Neural progenitor cell (in vitro differentiated cells): Measurements from ENCODE around the gene MSH3. TPM values are rescaled to one million over a fixed set of nuclear protein-coding genes. Genes with fewer than 3 reads are reported as not detected.

Experiments used
- DNase-seq: peaks from one replicate; pipeline ENCODE4 v3.0.0-alpha.2; 2016; ENCODE audit warnings: low spot score
- H2AFZ ChIP-seq: fragments of 200-600 bp; sonication (generic); replicated peaks from 2 replicates; pipeline ENCODE4 v1.6.1; 2016; ENCODE audit warnings: antibody characterized with exemption
- H3F3A ChIP-seq: fragments of 200-600 bp; sonication (generic); 2 replicates; pipeline ENCODE4 v1.6.1; 2016; ENCODE audit warnings: antibody characterized with exemption, low read depth
- H3K27ac ChIP-seq: fragments of 200-600 bp; sonication (generic); 2 replicates; pipeline ENCODE4 v1.5.1; 2016; ENCODE audit warnings: mild to moderate bottlenecking
- H3K27me3 ChIP-seq: fragments of 200-600 bp; sonication (generic); 2 replicates; pipeline ENCODE4 v1.6.1; 2016; ENCODE audit warnings: mild to moderate bottlenecking, moderate library complexity
- H3K36me3 ChIP-seq: fragments of 200-600 bp; sonication (generic); 2 replicates; pipeline ENCODE4 v1.5.1; 2016
- H3K4me1 ChIP-seq: fragments of 200-600 bp; sonication (generic); 2 replicates; pipeline ENCODE4 v1.6.1; 2016; ENCODE audit warnings: mixed run types
- H3K4me2 ChIP-seq: fragments of 200-600 bp; sonication (generic); 2 replicates; pipeline ENCODE4 v1.6.1; 2016
- H3K4me3 ChIP-seq: fragments of 200-600 bp; sonication (generic); 2 replicates; pipeline ENCODE4 v1.5.1; 2016
- H3K79me2 ChIP-seq: fragments of 200-600 bp; sonication (generic); 2 replicates; pipeline ENCODE4 v1.6.1; 2016; ENCODE audit warnings: low read depth
- H3K9ac ChIP-seq: fragments of 200-600 bp; sonication (generic); 2 replicates; pipeline ENCODE4 v1.6.1; 2016
- H3K9me3 ChIP-seq: fragments of 200-600 bp; sonication (generic); 2 replicates; pipeline ENCODE4 v1.5.1; 2016; ENCODE audit warnings: low read depth
- H4K20me1 ChIP-seq: fragments of 200-600 bp; sonication (generic); 2 replicates; pipeline ENCODE4 v1.6.1; 2016; ENCODE audit warnings: low read depth
- H3K27ac Mint-ChIP-seq: 3 replicates; pipeline ENCODE4 v1.8.0; 2021; ENCODE audit warnings: mixed read lengths
- H3K27me3 Mint-ChIP-seq: 2 replicates; pipeline ENCODE4 v1.8.0; 2022; ENCODE audit warnings: low read depth, mild to moderate bottlenecking, inconsistent platforms, moderate library complexity, mixed read lengths; ENCODE audit not compliant: insufficient read depth
- H3K36me3 Mint-ChIP-seq: 3 replicates; pipeline ENCODE4 v1.8.0; 2021; ENCODE audit warnings: mixed read lengths
- H3K4me1 Mint-ChIP-seq: 3 replicates; pipeline ENCODE4 v1.8.0; 2021; ENCODE audit warnings: mixed read lengths
- H3K4me3 Mint-ChIP-seq: 3 replicates; pipeline ENCODE4 v1.8.0; 2021; ENCODE audit warnings: mild to moderate bottlenecking, moderate library complexity, mixed read lengths
- H3K9me3 Mint-ChIP-seq: 3 replicates; pipeline ENCODE4 v1.8.0; 2020; ENCODE audit warnings: mixed read lengths
- CTCF ChIP-seq: fragments of 200-600 bp; sonication (generic); IDR thresholded peaks from 2 replicates; pipeline ENCODE4 v1.5.1; 2017; ENCODE audit warnings: antibody characterized with exemption, mild to moderate bottlenecking
- EZH2 ChIP-seq: fragments of 200-600 bp; sonication (generic); IDR thresholded peaks from 2 replicates; pipeline ENCODE4 v1.6.1; 2017; ENCODE audit warnings: antibody characterized with exemption, mild to moderate bottlenecking, moderate library complexity
- EZH2phosphoT487 ChIP-seq: fragments of 200-600 bp; sonication (generic); IDR thresholded peaks from 2 replicates; pipeline ENCODE4 v1.6.1; 2017; ENCODE audit warnings: antibody characterized with exemption
- total RNA-seq: library from RNA; depleted of rRNA; stranded (reverse); fragments of >200 nt; gene quantifications from 2 replicates; pipeline ENCODE4 v1.2.3, GENCODE V29; 2015; ENCODE audit warnings: low replicate concordance

The MSH3 gene
- total RNA-seq, 1 donor from 2014 or later: 26.1 TPM

DNA sequence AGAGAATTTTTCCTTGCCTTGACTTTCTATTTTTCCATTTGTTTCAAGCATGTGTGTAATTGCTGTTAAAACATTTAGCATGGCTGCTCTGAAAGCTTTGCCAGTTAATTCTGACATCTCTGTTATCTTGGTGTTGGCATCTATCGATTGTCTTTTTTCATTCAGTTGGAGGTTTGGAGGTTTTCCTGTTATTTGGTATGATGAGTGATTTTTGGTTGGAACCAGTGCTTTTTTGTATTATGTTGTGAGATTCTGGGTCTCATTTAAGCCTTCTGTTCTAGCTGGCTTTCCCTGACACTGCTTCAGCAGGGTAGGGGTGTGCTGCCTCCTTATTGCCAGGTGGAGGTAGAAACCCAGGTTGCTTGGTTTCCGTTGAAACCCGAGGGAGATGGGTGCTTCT, 41.2 kb downstream of the MSH3 start:
- TF ChIP-seq CTCF (no peak), EZH2 (no peak), EZH2phosphoT487 (no peak)
- DNase-seq: no peak
- Histone ChIP-seq H3K27ac (no peak overlapping the region), H3F3A (peaks cover 10% of the 10 kb centered on the region), H3K36me3 (no peaks in the 10 kb centered on the region), H3K9me3 (no peaks in the 10 kb centered on the region), H3K4me3 (no peak overlapping the region), H2AFZ (no peak overlapping the region), H3K27me3 (no peaks in the 10 kb centered on the region), H3K4me1 (no peaks in the 10 kb centered on the region), H3K9ac (no peak overlapping the region), H3K79me2 (no peaks in the 10 kb centered on the region), H4K20me1 (no peaks in the 10 kb centered on the region), H3K4me2 (no peak overlapping the region)
- Mint-ChIP-seq H3K27me3 (no peaks in the 10 kb centered on the region), H3K4me3 (no peak overlapping the region), H3K27ac (no peak overlapping the region), H3K36me3 (peaks cover 7% of the 10 kb centered on the region), H3K9me3 (no peaks in the 10 kb centered on the region), H3K4me1 (no peaks in the 10 kb centered on the region)

DNA sequence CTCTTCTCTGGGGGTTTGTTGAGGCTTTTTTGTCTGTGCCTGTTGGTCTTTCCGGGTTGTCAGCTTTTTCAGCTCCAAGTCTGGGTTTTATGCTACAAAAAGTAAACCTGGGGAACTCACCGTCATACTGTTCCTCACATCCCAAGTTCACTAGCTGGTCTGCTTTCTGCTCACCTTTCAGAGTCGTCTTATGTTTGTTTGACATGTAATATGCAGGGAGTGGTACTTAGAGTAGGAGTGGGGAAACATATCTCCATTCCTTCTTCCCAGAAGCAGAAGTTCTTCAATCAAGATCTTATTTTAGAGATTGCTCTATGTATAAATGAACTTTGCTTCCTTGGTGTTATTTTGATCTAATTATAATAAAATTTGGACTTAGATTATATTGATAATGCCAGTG, 42.0 kb downstream of the MSH3 start:
- Histone ChIP-seq H3K9me3 (no peaks in the 10 kb centered on the region), H3K4me3 (no peak overlapping the region), H4K20me1 (no peaks in the 10 kb centered on the region), H2AFZ (no peak overlapping the region), H3K27ac (no peak overlapping the region), H3K27me3 (no peaks in the 10 kb centered on the region), H3F3A (peaks cover 10% of the 10 kb centered on the region), H3K36me3 (no peaks in the 10 kb centered on the region), H3K79me2 (no peaks in the 10 kb centered on the region), H3K9ac (no peak overlapping the region), H3K4me2 (no peak overlapping the region), H3K4me1 (peaks cover 1% of the 10 kb centered on the region)
- H3K27me3 Mint-ChIP-seq: no peaks in the 10 kb centered on the region
- no peak for TF ChIP-seq CTCF
- TF ChIP-seq EZH2phosphoT487: no peak
- TF ChIP-seq EZH2: no peak
- H3K9me3 Mint-ChIP-seq: no peaks in the 10 kb centered on the region
- no peak overlapping the region for H3K27ac Mint-ChIP-seq
- H3K36me3 Mint-ChIP-seq: peaks cover 7% of the 10 kb centered on the region
- no peak for DNase-seq
- H3K4me1 Mint-ChIP-seq: peaks cover under 1% of the 10 kb centered on the region
- H3K4me3 Mint-ChIP-seq: no peak overlapping the region

GRCh38 chr5:80697100-80697499, 42.6 kb downstream of the MSH3 start:
- H2AFZ ChIP-seq: no peak overlapping the region
- H3K9ac ChIP-seq: no peak overlapping the region
- H3K4me1 ChIP-seq: peaks cover 3% of the 10 kb centered on the region
- H3K9me3 ChIP-seq: no peaks in the 10 kb centered on the region
- H4K20me1 ChIP-seq: no peaks in the 10 kb centered on the region
- H3K4me2 ChIP-seq: no peak overlapping the region
- H3K27me3 Mint-ChIP-seq: no peaks in the 10 kb centered on the region
- no peak overlapping the region for H3K4me3 Mint-ChIP-seq
- H3K4me1 Mint-ChIP-seq: peaks cover 3% of the 10 kb centered on the region
- TF ChIP-seq EZH2phosphoT487 (no peak), EZH2 (no peak), CTCF (no peak)
- no peaks in the 10 kb centered on the region for H3K79me2 ChIP-seq
- H3K27me3 ChIP-seq: no peaks in the 10 kb centered on the region
- H3K27ac ChIP-seq: no peak overlapping the region
- H3K4me3 ChIP-seq: no peak overlapping the region
- H3F3A ChIP-seq: peaks cover 10% of the 10 kb centered on the region
- peaks cover 7% of the 10 kb centered on the region for H3K36me3 Mint-ChIP-seq
- H3K9me3 Mint-ChIP-seq: no peaks in the 10 kb centered on the region
- H3K27ac Mint-ChIP-seq: no peak overlapping the region
- H3K36me3 ChIP-seq: no peaks in the 10 kb centered on the region
- DNase-seq: no peak

DNA sequence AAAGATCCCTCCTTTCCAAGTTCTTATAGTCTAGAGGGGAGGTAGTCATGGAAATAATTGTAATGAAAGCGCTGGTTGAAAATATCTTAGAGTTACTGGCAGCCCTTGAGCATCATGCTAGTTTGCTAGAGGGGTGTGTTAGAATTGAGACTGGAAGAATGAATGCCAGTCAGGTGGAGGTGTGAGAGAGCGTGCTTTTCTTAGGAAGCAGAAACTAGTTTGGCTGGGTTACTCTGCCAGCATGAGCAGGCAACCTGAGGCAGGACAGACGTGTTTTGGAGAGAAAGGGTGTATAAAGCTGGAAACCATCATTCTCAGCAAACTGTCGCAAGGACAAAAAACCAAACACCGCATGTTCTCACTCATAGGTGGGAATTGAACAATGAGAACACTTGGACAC, 43.9 kb downstream of the MSH3 start:
- Histone ChIP-seq H3K79me2 (no peaks in the 10 kb centered on the region), H3K4me3 (no peak overlapping the region), H4K20me1 (no peaks in the 10 kb centered on the region), H3K27me3 (no peaks in the 10 kb centered on the region), H3K9ac (no peak overlapping the region), H3K4me1 (peaks cover 3% of the 10 kb centered on the region), H3K9me3 (no peaks in the 10 kb centered on the region), H2AFZ (no peak overlapping the region), H3F3A (peaks cover 4% of the 10 kb centered on the region), H3K36me3 (no peaks in the 10 kb centered on the region), H3K27ac (no peak overlapping the region), H3K4me2 (no peak overlapping the region)
- Mint-ChIP-seq H3K9me3 (no peaks in the 10 kb centered on the region), H3K4me1 (peaks cover 3% of the 10 kb centered on the region), H3K27me3 (no peaks in the 10 kb centered on the region), H3K4me3 (no peak overlapping the region), H3K36me3 (peaks cover 7% of the 10 kb centered on the region), H3K27ac (no peak overlapping the region)
- no peak for TF ChIP-seq EZH2
- TF ChIP-seq CTCF: no peak
- TF ChIP-seq EZH2phosphoT487: no peak
- DNase-seq: no peak
